GM19452 (cell line): Measurements from ENCODE around the gene MBD1.
"Not testable (repeated sequence)": the region's sequence is repeated elsewhere in the genome, so short reads cannot be mapped to it uniquely, and the experiment has no call there.

Experiments used
- ATAC-seq: cut with Tn5 transposase; IDR thresholded peaks from one replicate; pipeline ENCODE4 v1.9.1; 2021; ENCODE audit not compliant: unreplicated experiment

Gene MBD1

GRCh38 chr18:50274044-50274442 lies 7.3 kb downstream of the MBD1 start:
- no peak for ATAC-seq

GRCh38 chr18:50273203-50274043 lies 7.9 kb downstream of the MBD1 start:
- no peak for ATAC-seq

DNA sequence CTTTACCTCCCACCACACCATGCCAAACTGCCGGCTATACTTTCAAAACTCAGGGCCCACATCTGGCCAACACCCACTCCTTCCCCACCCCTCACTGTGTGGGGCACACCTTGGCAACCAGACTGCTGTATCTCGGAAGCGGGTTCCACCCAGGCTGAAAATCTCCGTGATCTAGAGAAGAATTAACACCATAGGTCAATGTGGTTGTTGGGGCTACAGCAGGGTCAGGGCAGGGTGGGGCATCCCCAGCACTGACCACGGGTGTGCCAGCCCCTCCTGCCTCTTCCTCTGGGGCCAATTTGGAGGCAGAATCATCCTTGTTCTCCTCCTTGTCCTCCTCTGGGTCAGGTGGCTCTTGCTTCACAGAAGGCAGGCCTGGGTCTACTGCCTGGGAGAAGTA lies 8.8 kb downstream of the MBD1 start:
- no peak for ATAC-seq

DNA sequence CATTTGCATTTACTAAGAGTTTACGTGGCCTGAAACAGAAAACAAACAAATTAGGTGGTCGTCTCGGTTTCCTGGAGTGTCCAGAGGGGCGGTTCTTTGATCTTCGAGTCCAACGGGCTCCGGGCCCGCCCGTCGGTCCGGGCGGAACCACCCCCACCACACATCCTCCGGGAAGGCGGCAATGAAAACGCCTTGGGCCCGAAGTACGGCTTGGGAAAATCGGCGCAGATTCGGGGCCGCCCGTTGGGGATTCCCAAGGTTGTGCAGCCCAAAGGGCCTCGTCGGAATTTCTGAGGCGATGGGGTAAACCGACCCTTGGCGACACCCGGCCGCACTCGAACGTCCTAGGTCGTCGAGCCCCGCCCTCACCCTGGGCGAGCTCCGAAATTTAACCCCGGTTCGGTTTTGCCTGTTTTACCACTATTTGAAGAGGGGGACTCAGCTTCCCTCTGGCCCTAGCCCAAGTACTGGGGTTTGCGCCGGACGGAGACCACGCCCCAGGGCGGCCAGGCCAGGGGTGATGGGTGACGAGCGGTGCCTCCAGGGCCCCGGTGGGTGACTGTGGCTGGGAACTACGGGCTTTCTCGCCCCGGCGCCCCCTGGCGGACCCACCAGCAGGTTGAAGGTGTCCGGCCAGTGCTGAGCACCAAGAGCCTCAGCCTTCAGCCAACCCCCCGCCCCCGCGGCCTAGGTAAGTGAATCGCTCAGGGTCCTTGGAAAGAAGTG lies 13.1 kb downstream of the MBD1 start:
- ATAC-seq: peak; percentile 72

GRCh38 chr18:50266248-50266704 lies 15.0 kb downstream of the MBD1 start, which contains the start of gene CFAP53:
CFAP53 (minus strand) TSS chr18:50266495; CDS start chr18:50266404, 91 bp downstream.
- peak; percentile 81 for ATAC-seq

- ATAC-seq: no peak
Observed at GRCh38 chr18:50262977-50263376, 18.3 kb downstream of the MBD1 start.

DNA sequence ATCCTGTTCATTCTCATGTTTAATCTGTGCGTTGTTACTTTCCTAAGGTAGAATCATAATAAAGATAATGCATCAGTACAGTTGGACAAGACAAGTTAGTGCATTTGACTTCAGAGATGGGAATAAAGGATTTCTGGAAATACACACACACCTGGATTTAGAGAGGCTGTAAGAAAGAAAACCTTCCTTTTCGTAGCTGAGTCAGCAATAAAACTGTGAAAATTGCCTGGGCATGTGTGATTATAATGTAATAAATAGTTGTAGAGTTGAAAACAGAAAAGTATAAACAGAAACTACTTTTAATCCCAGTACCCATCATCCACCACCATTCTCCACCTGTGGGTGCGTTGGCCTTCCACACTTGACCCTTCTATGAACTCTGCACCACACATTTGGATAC lies 30.4 kb downstream of the MBD1 start:
- ATAC-seq: no peak

GRCh38 chr18:50249576-50249975 lies 31.7 kb downstream of the MBD1 start:
- no peak for ATAC-seq

- ATAC-seq: no peak
Observed at GRCh38 chr18:50247561-50247960, 33.8 kb downstream of the MBD1 start.

DNA sequence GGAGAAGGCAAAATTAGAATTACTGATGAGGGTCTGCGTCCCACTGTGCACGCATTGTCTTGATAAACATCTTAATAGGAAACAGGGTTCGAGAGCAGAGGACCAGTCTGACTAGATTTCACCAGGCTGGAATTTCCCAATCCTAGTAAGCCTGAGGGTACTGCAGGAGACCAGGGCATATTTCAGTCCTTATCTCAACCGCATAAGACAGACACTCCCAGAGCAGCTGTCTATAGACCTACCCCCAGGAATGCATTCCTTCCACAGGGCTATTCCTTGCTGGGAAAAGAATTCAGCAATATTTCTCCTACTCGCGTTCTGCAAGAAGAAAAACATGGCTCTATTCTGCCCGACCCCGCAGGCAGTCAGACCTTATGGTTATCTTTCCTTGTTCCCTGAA lies 39.6 kb downstream of the MBD1 start:
- ATAC-seq: not testable (repeated sequence)

- ATAC-seq: no peak
Observed at GRCh38 chr18:50240080-50240563, 41.2 kb downstream of the MBD1 start.

DNA sequence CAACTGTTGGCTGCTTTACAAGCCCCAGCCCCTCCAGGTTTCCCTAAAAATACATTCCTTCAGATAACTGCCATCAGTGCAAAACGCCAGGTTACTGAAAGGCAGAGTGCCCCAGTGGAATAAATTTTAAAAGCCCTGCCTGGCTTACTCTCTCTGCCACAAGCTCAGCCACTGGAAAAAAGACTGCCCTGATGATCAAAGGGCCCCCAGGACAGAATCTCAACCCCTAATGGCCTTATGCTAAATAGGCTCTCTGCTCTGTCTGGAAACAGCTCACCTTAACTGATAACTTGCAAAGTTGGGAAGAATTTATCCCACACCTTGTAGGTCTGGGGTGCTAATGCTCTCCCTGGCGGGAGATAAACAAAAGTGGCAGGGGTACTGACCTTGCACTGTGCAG lies 48.9 kb downstream of the MBD1 start:
- ATAC-seq: no peak

- no peak for ATAC-seq
Observed at GRCh38 chr18:50231621-50232020, 49.7 kb downstream of the MBD1 start.

DNA sequence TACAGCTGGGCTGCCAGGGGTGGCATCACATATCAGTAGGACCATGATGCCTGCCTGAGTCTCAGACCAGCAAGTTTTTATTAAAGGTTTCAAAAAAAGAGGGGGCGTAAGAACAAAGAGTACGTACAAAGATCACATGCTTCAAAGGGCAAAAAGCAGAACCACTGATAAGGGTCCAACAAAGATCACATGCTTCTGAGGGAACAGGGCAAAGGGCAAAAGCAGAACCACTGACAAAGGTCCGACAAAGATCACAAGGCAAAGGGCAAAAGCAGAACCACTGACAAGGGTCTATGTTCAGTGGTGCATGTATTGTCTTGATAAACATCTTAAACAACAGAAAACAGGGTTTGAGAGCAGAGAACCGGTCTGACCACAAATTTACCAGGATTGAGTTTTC lies 61.1 kb downstream of the MBD1 start:
- ATAC-seq: not testable (repeated sequence)
